SK-N-DZ (cell line): ENCODE measurements around the gene ARNT2.

Source experiments
- DNase-seq: peaks from one replicate; pipeline ENCODE4 v3.0.0-alpha.2; 2015; ENCODE audit warnings: low spot score

The ARNT2 gene

DNA sequence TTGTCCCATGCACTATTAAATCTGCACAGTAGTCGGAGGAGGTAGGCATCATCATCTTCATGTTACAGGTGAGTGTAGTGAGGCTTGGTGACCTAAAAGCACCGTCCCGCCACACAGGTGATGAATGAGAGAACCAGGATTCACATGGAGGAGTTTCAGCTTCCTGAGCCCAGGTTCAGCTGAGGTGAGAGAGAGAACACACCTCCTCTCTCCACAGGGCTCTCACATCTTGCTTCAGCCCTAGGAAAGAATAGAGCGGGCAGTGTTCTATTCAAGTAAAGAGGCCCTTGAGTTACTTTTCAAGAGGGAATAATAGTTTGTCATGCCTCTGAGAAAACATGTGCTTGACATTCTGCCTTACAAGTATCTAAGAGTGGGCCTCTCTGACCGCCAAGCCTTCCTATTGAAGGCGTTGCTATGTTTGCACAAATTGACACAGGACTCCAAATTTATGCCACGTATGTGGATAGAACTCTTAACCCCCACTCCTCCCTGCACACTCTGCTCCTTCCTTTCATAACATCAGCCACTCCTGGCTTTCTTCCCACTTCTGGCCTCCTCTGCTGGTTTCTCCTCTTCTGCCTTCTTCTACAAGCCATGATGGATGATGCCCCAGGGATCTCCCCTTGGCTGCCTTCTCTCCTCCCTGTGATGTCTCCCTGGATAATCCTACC lies 152.6 kb downstream of the ARNT2 start:
- DNase-seq: no peak

DNA sequence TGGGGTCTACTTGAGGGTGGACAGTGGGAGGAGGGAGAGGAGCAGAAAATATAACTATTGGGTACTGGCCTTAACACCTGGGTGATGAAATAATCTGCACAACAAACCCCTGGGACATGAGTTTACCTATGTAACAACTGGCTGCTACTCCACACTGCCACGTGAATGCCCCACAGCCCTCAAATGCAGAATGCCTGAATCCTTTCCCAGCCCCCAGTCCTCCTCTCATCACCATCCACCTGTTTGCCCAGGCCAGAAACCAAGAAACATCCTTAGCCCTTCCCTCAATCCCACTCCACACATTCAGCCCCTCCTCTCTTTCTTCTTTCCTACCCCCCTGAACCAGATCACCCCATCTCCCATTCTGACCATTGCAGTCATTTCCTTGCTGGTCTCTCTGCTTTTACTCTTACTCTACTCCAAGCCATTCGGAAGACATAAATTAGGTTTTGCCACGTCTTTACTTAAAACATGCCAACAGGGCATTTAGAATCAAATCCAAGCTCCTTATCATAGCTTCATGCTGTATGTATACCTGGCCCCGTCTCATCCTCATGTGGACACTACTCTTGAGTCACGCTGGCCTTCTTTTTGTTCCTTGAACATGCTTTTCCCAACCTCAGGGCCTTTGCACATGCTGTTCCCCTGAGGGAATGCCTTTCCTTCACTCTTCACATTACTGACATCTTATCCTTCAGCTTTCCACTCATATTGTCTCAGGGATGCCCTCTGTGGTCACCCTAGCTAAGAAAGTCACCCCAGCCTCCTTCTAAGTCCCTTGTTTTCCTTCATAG lies 153.5 kb downstream of the ARNT2 start:
- DNase-seq: no peak

DNA sequence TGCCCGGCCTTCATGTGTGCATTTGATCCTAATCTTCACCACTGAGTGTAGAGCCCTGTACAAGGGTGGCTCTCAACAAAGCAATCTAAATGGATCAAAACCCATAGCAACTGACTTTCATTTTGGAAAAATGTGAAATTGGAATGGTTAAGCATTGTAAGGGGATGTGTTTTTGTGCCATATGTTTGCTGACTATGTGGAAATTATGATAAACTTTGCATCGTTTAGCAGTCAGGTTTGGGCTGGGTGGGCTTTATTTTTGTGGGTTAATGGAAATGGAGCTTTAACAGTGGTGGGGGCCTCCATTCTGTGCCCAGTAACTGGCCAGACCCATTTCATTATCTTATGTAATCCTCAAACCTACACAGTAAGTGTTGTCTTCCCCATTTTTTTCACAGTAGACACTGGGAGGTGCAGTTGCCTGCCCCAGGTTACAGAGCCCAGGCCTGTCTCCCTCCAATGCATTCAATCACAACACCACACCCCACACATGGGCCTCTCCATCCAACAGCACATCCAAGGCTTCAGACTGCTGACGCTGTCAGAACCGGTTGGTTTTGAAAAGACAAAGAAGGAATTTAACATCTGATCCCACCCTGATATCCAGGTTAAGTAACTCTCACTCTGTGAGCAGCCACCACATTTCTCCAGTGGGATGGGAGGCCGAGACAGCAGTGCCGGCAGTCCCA lies 154.6 kb downstream of the ARNT2 start:
- no peak for DNase-seq

DNA sequence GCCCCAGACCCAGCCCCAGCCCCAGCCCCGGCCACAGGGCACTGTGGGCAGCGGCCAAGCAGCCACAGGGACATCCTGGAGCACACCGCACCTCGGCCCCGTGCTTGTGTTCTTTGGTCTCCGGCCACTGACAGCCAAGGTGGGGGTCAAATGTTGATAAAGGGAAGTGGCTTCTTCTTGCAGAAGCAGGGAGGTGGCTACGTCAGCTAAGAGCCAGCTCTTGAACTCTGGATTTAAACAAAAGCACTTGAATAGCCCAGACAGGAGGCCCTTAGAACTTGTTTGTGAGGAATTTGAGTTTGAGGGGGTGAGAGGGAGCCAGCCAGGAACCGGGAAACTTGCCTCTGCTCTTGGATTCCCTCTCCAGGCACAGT lies 155.1 kb downstream of the ARNT2 start:
- DNase-seq: no peak

DNA sequence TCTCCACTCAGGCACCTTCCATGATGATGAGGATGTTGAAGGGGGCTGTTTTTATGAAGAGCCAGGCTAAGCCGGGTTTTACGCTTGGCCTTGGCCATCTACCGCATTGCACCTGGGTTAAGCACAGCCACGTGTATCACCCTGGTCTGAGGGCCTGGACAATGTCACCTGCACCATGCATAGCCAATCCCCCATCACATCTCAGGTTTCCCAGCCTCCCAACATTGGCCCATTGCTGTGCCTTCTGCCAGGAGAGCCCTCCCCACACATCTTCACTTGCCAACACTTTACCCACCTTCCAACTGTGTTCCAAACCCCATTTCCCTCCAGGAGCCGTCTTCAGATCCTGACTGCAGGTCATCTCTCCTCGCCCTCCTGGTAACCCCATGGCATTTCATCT lies 155.6 kb downstream of the ARNT2 start:
- no peak for DNase-seq

GRCh38 chr15:80560601-80561400 lies 156.6 kb downstream of the ARNT2 start:
- DNase-seq: peak; percentile 49

DNA sequence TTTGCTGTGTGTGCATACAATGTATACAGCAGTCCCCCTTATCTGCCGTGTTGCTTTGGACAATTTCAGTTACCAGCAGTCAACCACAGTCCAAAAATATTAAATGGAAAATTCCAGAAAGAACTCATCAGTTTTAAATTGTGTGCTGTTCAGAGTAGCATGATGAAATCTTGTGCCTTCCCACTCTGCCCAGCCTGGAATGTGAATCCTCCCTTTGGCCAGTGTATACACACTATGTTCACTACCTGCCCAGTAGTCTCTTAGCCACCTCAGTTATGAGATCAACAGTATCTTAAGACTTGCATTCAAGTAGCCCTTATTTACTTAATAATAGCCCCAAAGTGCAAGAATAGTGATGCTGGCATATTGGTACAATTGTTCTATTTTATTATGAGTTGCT lies 157.3 kb downstream of the ARNT2 start:
- DNase-seq: no peak

GRCh38 chr15:80562033-80562432 lies 157.9 kb downstream of the ARNT2 start:
- no peak for DNase-seq

DNA sequence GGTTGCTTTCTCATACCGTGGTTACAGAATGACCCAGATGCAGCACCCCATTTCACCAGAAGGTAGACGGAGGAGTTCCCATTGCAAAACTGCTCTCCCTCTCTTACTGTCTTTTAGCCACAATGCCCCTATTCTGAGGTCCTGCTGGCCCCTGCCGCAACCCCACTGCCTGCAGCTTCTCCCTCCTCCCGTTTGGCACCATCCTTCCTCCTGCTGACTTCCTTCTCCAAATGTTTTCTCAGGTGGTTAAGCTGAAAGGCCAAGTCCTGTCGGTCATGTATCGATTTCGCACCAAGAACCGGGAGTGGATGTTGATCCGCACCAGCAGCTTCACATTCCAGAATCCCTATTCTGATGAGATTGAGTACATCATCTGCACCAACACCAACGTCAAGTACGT lies 158.7 kb downstream of the ARNT2 start:
- DNase-seq: no peak

- no peak for DNase-seq
Measured at GRCh38 chr15:80563372-80563997, 159.3 kb downstream of the ARNT2 start.

- no peak for DNase-seq
Measured at GRCh38 chr15:80564056-80564455, 159.9 kb downstream of the ARNT2 start.

DNA sequence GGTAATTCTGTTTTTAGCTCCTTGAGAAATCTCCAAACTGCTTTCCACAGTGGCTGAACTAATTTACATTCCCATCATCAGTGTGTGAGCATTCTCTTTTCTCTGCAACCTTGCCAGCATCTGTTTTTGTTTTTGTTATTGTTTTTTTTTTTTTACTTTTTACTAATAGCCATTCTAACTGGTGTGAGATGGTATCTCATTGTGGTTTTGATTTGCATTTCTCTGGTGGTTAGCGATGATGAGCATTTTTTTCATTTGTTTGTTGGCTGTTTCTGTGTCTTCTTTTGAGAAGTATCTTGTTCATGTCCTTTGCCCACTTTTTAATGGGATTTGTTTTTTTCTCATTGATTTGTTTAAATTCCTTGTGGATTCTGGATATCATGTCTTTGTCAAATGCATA lies 161.2 kb downstream of the ARNT2 start:
- DNase-seq: no peak

GRCh38 chr15:80565988-80566387 lies 161.8 kb downstream of the ARNT2 start:
- DNase-seq: no peak

GRCh38 chr15:80567721-80568157 lies 163.6 kb downstream of the ARNT2 start:
- peak; percentile 52 for DNase-seq

DNA sequence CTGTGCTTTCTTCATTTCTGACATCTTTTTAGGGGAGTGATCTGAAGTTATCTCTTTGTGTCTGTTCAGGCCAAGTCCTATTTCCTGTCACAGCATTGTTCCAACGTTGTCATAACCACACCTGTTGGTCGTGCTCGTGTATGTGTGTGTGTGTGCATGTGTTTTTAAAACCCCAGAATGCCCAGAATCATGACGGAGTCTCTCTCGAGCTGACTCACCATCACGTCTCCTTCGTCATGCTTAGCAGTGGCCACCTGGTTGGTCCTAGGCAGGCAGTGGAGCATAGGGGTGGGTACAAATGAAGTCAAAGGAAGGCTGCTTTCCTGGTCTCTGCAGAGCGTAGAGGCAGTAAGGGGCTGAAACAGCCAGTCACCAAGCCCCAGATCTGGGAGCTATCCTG lies 164.1 kb downstream of the ARNT2 start:
- DNase-seq: no peak

- DNase-seq: no peak
Measured at GRCh38 chr15:80568876-80569605, 164.9 kb downstream of the ARNT2 start.

- no peak for DNase-seq
Measured at GRCh38 chr15:80569656-80570055, 165.5 kb downstream of the ARNT2 start.

GRCh38 chr15:80570553-80570952 lies 166.4 kb downstream of the ARNT2 start:
- no peak for DNase-seq

GRCh38 chr15:80572337-80572736 lies 168.2 kb downstream of the ARNT2 start:
- no peak for DNase-seq

DNA sequence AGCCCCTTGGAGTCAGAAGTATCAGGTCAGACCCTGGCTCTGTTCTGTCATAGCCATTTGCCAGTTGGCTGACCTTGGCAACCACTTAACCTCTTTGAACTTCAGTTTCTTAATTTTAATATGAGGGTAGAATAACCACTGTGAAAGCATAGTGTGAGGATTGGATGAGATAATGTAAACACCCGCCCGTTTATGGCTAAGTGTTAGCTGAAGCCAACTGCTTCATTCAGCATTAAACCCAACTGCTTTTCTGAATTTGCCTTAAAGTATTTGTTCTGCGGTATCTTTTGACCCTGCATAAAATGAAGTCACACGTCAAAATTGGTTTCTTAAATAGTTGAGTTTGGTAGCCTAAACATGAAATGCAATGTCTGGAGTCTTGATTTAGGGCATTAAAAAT lies 169.4 kb downstream of the ARNT2 start:
- no peak for DNase-seq

- no peak for DNase-seq
Measured at GRCh38 chr15:80574590-80574989, 170.4 kb downstream of the ARNT2 start.
